ENCODE data around the gene SHROOM2. TPM values are rescaled to one million over a fixed set of nuclear protein-coding genes. Genes with fewer than 3 reads are reported as not detected.
A peak's percentile ranks its signal among the peaks of the same experiment; 100 is the strongest.

Gene SHROOM2
- total and polyA plus RNA-seq, 5 donors from 2014 or later: 0.35 TPM; not detected in 4

DNA sequence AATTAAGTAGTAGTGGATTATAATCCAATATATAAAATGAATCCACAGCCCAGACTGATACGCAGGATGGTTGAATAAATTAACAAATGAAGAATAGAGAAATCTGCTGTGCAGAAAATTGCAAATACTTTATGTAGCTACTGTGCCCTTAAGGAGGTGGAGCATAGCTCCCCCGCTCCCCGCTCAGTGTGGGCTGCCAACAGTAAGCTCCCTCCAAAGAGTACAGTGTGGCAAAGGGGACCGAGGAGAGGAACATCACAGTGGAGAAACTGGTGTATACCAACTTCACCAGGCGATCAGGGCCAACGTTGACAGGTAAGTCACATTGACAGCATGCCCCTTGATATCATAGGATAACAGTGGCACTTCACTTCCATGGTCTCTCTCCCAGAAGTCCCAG is 123.0 kb downstream of the SHROOM2 start:
- Histone ChIP-seq H3K4me3 (ENCODE audit: low read depth, low read length) (no peak overlapping the region), H3K27ac (ENCODE audit: insufficient read depth, low read length, poor library complexity, severe bottlenecking) (no peak overlapping the region), H3K27me3 (ENCODE audit: control insufficient read depth, insufficient read depth, low read length) (no peaks in the 10 kb centered on the region), H3K4me1 (ENCODE audit: control insufficient read depth, insufficient read depth, low read length, poor library complexity, severe bottlenecking) (no peaks in the 10 kb centered on the region), H3K36me3 (ENCODE audit: control insufficient read depth, insufficient read depth, low read length) (no peaks in the 10 kb centered on the region), H3K9me3 (ENCODE audit: control insufficient read depth in 2 of 2, low read length in 2 of 2) (no peaks in the 10 kb centered on the region)
- H3K4me1 Mint-ChIP-seq: no peaks in the 10 kb centered on the region
- DNase-seq: no peak
- no peaks in the 10 kb centered on the region for H3K9me3 Mint-ChIP-seq
- no peak overlapping the region for H3K4me3 Mint-ChIP-seq
- peaks cover 4% of the 10 kb centered on the region for H3K27me3 Mint-ChIP-seq
- no peak for ATAC-seq (ENCODE audit: low read depth in 2 of 2)
- no peaks in the 10 kb centered on the region for H3K36me3 Mint-ChIP-seq
- no peak overlapping the region for H3K27ac Mint-ChIP-seq

DNA sequence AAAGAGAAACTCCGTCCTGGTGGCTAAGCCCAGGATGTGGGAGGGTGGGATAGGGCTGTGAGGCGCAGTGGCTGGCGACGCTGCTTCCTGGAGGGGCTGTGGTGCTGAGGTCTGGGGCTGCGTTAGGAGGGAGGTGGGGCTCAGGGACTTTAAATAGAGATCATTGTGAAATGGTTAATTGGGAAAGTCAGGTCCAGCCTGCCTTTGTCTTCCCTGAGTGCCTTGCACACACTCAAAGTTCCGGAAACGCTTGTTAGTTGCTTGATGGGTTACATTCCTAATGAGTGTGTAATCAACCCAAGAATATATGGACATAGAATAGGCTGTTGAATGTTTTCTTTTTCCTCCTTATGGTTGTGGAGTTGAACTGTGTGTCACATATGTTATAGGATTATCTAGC is 125.3 kb downstream of the SHROOM2 start:
- Histone ChIP-seq H3K4me3 (ENCODE audit: low read depth, low read length) (no peak overlapping the region), H3K36me3 (ENCODE audit: control insufficient read depth, insufficient read depth, low read length) (no peaks in the 10 kb centered on the region), H3K4me1 (ENCODE audit: control insufficient read depth, insufficient read depth, low read length, poor library complexity, severe bottlenecking) (no peaks in the 10 kb centered on the region), H3K9me3 (ENCODE audit: control insufficient read depth in 2 of 2, low read length in 2 of 2) (no peaks in the 10 kb centered on the region), H3K27ac (ENCODE audit: insufficient read depth, low read length, poor library complexity, severe bottlenecking) (no peak overlapping the region), H3K27me3 (ENCODE audit: control insufficient read depth, insufficient read depth, low read length) (no peaks in the 10 kb centered on the region)
- Mint-ChIP-seq H3K27me3 (peaks cover 4% of the 10 kb centered on the region), H3K27ac (no peak overlapping the region), H3K4me1 (no peaks in the 10 kb centered on the region), H3K36me3 (no peaks in the 10 kb centered on the region), H3K9me3 (no peaks in the 10 kb centered on the region), H3K4me3 (no peak overlapping the region)
- ATAC-seq (ENCODE audit: low read depth in 2 of 2): no peak
- DNase-seq: no peak

DNA sequence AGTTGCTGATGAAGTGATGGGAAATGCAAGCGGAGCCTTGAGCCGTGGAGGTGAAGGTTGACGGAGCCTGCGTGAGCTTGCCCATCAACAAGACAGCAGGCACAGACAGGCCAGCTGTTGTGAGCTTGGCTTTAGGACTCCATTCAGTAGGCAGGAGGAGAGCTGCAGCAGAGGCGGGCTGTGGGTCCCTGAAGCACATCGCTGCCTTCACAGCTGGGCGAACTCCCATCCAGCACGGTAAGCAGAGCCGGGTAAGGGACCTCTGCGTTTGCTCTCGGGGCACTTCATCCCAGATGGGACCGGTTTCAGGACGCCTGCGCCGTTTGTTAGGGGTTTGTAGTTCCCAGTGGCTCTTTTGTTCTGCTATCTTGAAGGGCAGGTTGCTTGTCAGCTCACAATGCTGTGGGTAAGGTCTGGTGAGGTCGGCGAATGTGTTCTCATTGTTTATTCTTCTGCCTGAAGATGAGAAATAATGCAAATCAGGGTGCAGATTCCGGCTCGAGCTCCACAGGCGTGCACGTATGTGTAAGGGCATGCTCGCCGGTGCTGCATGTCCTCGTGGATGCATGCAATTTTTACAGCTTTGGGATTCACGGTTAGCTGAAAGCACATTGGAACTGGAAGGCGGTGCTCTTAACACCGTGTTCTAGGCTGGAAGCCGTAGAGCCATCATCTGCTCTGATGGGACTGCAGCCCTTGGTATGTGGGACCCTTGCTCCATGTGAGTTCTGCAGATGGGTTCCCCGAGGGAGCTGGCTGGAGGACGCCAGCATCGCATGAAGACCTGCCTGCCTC is 126.3 kb downstream of the SHROOM2 start:
- Histone ChIP-seq H3K36me3 (ENCODE audit: control insufficient read depth, insufficient read depth, low read length) (no peaks in the 10 kb centered on the region), H3K4me3 (ENCODE audit: low read depth, low read length) (no peak overlapping the region)
- ATAC-seq (ENCODE audit: low read depth in 2 of 2): no peak

DNA sequence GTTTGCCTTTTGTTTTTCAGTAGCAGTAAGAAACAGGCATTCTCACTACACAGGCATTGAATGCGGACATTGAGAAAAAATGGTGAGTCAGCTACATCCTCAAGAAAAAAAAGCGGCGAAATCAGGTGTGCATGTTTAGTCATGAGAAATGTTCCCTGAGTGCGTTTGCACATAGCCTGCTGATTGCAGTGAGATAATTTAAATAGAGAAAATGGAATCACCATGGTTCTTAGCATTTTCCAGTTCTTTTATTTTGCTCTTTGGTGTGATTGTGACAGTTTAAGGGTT is 126.9 kb downstream of the SHROOM2 start:
- DNase-seq (no peak), ATAC-seq (ENCODE audit: low read depth in 2 of 2) (no peak)
- no peaks in the 10 kb centered on the region for H3K9me3 ChIP-seq (ENCODE audit: control insufficient read depth in 2 of 2, low read length in 2 of 2)
- no peak overlapping the region for H3K27ac Mint-ChIP-seq
- H3K36me3 Mint-ChIP-seq: no peaks in the 10 kb centered on the region
- no peaks in the 10 kb centered on the region for H3K4me1 ChIP-seq (ENCODE audit: control insufficient read depth, insufficient read depth, low read length, poor library complexity, severe bottlenecking)
- no peak overlapping the region for H3K4me3 ChIP-seq (ENCODE audit: low read depth, low read length)
- no peaks in the 10 kb centered on the region for H3K4me1 Mint-ChIP-seq
- peaks cover 4% of the 10 kb centered on the region for H3K27me3 Mint-ChIP-seq
- no peaks in the 10 kb centered on the region for H3K36me3 ChIP-seq (ENCODE audit: control insufficient read depth, insufficient read depth, low read length)
- H3K9me3 Mint-ChIP-seq: no peaks in the 10 kb centered on the region
- H3K4me3 Mint-ChIP-seq: no peak overlapping the region
- no peak overlapping the region for H3K27ac ChIP-seq (ENCODE audit: insufficient read depth, low read length, poor library complexity, severe bottlenecking)
- no peaks in the 10 kb centered on the region for H3K27me3 ChIP-seq (ENCODE audit: control insufficient read depth, insufficient read depth, low read length)

More for the DNA sequence above, 126.3 kb downstream of the SHROOM2 start:
- no peaks in the 10 kb centered on the region for H3K36me3 Mint-ChIP-seq
- H3K27me3 Mint-ChIP-seq: peaks cover 4% of the 10 kb centered on the region
- no peak overlapping the region for H3K27ac ChIP-seq (ENCODE audit: insufficient read depth, low read length, poor library complexity, severe bottlenecking)
- DNase-seq: no peak
- H3K4me1 Mint-ChIP-seq: no peaks in the 10 kb centered on the region
- no peaks in the 10 kb centered on the region for H3K9me3 ChIP-seq (ENCODE audit: control insufficient read depth in 2 of 2, low read length in 2 of 2)
- no peaks in the 10 kb centered on the region for H3K27me3 ChIP-seq (ENCODE audit: control insufficient read depth, insufficient read depth, low read length)
- H3K4me3 Mint-ChIP-seq: no peak overlapping the region
- no peaks in the 10 kb centered on the region for H3K9me3 Mint-ChIP-seq
- H3K27ac Mint-ChIP-seq: no peak overlapping the region
- H3K4me1 ChIP-seq (ENCODE audit: control insufficient read depth, insufficient read depth, low read length, poor library complexity, severe bottlenecking): no peaks in the 10 kb centered on the region

DNA sequence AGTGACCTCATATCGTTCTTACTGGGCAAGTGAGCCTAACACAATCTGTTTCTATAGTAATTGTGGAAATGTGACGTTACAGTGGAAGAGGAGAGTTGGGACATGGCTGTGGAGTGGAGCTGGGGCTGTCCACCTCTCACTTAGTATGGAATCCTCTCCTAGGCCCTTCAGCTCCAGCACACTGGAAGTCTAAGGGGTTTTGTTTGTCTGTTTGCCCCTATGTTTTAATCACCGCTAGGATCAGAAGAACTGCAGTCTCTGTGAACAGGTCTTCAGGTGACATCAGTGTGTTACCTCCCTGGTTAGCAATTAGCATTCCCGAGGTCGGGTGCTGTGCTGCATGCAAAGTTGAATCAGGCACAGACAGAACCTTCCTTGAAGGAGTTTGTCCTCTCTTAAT is 131.6 kb downstream of the SHROOM2 start:
- Mint-ChIP-seq H3K4me1 (no peaks in the 10 kb centered on the region), H3K9me3 (peaks cover 0 to 1% (median 0%) of the 10 kb centered on the region in 7 donors), H3K27ac (no peak overlapping the region), H3K4me3 (no peak overlapping the region), H3K27me3 (no peaks in the 10 kb centered on the region), H3K36me3 (no peaks in the 10 kb centered on the region)
- Histone ChIP-seq H3K27me3 (ENCODE audit: control insufficient read depth, insufficient read depth, low read length) (no peaks in the 10 kb centered on the region), H3K4me1 (ENCODE audit: control insufficient read depth, insufficient read depth, low read length, poor library complexity, severe bottlenecking) (no peaks in the 10 kb centered on the region), H3K9me3 (ENCODE audit: control insufficient read depth in 2 of 2, low read length in 2 of 2) (no peaks in the 10 kb centered on the region), H3K36me3 (ENCODE audit: control insufficient read depth, insufficient read depth, low read length) (no peaks in the 10 kb centered on the region), H3K4me3 (ENCODE audit: low read depth, low read length) (no peak overlapping the region), H3K27ac (ENCODE audit: insufficient read depth, low read length, poor library complexity, severe bottlenecking) (no peak overlapping the region)
- no peak for DNase-seq
- no peak for ATAC-seq (ENCODE audit: low read depth in 2 of 2)

DNA sequence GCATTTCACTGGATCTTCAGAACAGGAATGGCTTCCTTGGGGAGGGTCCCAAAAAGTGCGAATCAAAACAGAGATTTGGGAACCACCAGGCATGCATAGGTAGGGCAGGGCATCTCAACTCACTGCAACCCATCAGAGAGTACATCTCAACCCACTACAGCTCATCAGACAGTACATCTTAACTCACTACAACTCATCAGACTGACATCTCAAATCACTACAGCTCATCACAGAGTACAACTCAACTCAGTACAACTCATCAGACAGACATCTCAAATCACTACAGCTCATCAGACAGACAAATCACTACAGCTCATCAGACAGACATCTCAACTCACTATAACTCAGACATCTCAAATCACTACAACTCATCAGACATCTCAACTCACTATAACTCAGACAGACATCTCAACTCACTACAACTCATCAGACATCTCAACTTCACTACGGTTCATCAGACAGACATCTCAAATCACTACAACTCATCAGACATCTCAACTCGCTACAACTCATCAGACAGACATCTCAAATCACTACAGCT is 133.5 kb downstream of the SHROOM2 start:
- H3K4me3 ChIP-seq (ENCODE audit: low read depth, low read length): no peak overlapping the region
- Mint-ChIP-seq H3K27me3 (no peaks in the 10 kb centered on the region), H3K9me3 (peaks cover 0 to 1% (median 0%) of the 10 kb centered on the region in 7 donors), H3K27ac (no peak overlapping the region), H3K36me3 (no peaks in the 10 kb centered on the region), H3K4me1 (no peaks in the 10 kb centered on the region), H3K4me3 (no peak overlapping the region)
- H3K27me3 ChIP-seq (ENCODE audit: control insufficient read depth, insufficient read depth, low read length): no peaks in the 10 kb centered on the region
- ATAC-seq (ENCODE audit: low read depth in 2 of 2) (no peak), DNase-seq (no peak)
- H3K27ac ChIP-seq (ENCODE audit: insufficient read depth, low read length, poor library complexity, severe bottlenecking): no peak overlapping the region
- no peaks in the 10 kb centered on the region for H3K36me3 ChIP-seq (ENCODE audit: control insufficient read depth, insufficient read depth, low read length)
- no peaks in the 10 kb centered on the region for H3K9me3 ChIP-seq (ENCODE audit: control insufficient read depth in 2 of 2, low read length in 2 of 2)
- no peaks in the 10 kb centered on the region for H3K4me1 ChIP-seq (ENCODE audit: control insufficient read depth, insufficient read depth, low read length, poor library complexity, severe bottlenecking)

DNA sequence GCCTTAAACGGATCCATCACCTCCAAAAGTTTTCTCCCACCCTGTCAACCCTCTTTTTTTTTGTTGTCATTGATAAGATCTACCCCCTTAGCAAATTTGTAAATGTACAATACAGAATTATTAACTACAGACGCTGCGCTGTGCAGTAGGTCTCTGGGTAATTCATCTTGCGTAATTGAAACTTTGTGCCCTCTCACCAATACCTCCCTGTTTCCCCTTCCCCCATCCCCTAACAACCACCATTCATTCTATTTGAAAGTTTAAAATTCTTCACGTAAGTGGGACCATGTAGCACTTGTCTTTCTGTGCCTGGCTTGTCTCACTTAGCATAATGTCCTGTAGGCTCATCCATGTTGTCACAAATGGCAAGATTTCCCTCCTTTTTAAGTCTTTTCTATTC is 135.2 kb downstream of the SHROOM2 start:
- Mint-ChIP-seq H3K4me3 (no peak overlapping the region), H3K36me3 (no peaks in the 10 kb centered on the region), H3K27ac (peak overlapping the region in 1 of 3 donors; percentile 74), H3K27me3 (no peaks in the 10 kb centered on the region), H3K9me3 (peaks cover 0 to 1% (median 0%) of the 10 kb centered on the region in 7 donors), H3K4me1 (no peaks in the 10 kb centered on the region)
- H3K4me3 ChIP-seq (ENCODE audit: low read depth, low read length): no peak overlapping the region
- H3K36me3 ChIP-seq (ENCODE audit: control insufficient read depth, insufficient read depth, low read length): no peaks in the 10 kb centered on the region
- DNase-seq (no peak), ATAC-seq (ENCODE audit: low read depth in 2 of 2) (no peak)
- H3K27me3 ChIP-seq (ENCODE audit: control insufficient read depth, insufficient read depth, low read length): no peaks in the 10 kb centered on the region
- no peaks in the 10 kb centered on the region for H3K4me1 ChIP-seq (ENCODE audit: control insufficient read depth, insufficient read depth, low read length, poor library complexity, severe bottlenecking)
- H3K9me3 ChIP-seq (ENCODE audit: control insufficient read depth in 2 of 2, low read length in 2 of 2): no peaks in the 10 kb centered on the region
- H3K27ac ChIP-seq (ENCODE audit: insufficient read depth, low read length, poor library complexity, severe bottlenecking): no peak overlapping the region

DNA sequence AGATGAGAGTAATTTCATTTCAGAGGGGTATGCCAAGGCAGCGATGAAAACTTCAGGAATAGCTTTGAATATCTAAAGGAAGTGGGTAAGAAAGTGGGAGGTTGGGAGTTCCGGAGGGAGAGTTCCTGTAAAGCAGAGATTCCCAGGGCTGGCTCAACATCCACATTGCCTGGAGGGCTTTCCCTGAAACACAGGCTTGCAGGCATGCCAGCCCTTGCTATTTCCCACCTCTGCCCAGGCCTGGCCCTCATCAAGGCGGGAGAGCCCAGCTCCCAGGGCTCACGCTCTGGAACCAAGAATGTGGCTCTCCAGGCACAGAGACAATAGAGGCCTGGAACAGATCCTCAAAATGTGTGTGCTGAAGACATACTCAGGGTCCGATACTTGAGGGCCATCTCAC is 137.1 kb downstream of the SHROOM2 start:
- no peak for DNase-seq
- ATAC-seq (ENCODE audit: low read depth in 2 of 2): no peak
- H3K9me3 Mint-ChIP-seq: peaks cover 0 to 1% (median 0%) of the 10 kb centered on the region in 7 donors
- no peaks in the 10 kb centered on the region for H3K4me1 Mint-ChIP-seq
- no peaks in the 10 kb centered on the region for H3K4me1 ChIP-seq (ENCODE audit: control insufficient read depth, insufficient read depth, low read length, poor library complexity, severe bottlenecking)
- H3K4me3 ChIP-seq (ENCODE audit: low read depth, low read length): no peak overlapping the region
- no peaks in the 10 kb centered on the region for H3K27me3 ChIP-seq (ENCODE audit: control insufficient read depth, insufficient read depth, low read length)
- no peak overlapping the region for H3K27ac Mint-ChIP-seq
- H3K9me3 ChIP-seq (ENCODE audit: control insufficient read depth in 2 of 2, low read length in 2 of 2): no peaks in the 10 kb centered on the region
- no peaks in the 10 kb centered on the region for H3K27me3 Mint-ChIP-seq
- H3K4me3 Mint-ChIP-seq: no peak overlapping the region
- no peaks in the 10 kb centered on the region for H3K36me3 Mint-ChIP-seq
- no peak overlapping the region for H3K27ac ChIP-seq (ENCODE audit: insufficient read depth, low read length, poor library complexity, severe bottlenecking)
- H3K36me3 ChIP-seq (ENCODE audit: control insufficient read depth, insufficient read depth, low read length): no peaks in the 10 kb centered on the region

Measured in CD4-positive, CD25-positive, alpha-beta regulatory T cell (primary cell).